A549 (cell line): ENCODE measurements around the gene APCDD1L.

Experiments used
- CTCF ChIP-seq: fragments of >200 bp; sonication (Bioruptor Twin); formaldehyde crosslinking; IDR thresholded peaks from 3 replicates; pipeline ENCODE4 v1.5.1; 2016
- FOSL2 ChIP-seq, 2 experiments: fragments of 450-650 bp in 1 of 2; fragments of >200 bp in 1 of 2; sonication (Bioruptor Twin) in 1 of 2; formaldehyde crosslinking; IDR thresholded peaks; 2 replicates each; pipeline versions ENCODE4 v1.5.0 to v1.6.1; 2016 to 2020; ENCODE audit warnings: mild to moderate bottlenecking in 1 of 2, moderate library complexity in 1 of 2
- HDAC2 ChIP-seq: fragments of 200-600 bp; sonication (generic); IDR thresholded peaks from 2 replicates; pipeline ENCODE4 v1.6.1; 2016
- HOXA7 ChIP-seq: fragments of 250-450 bp; sonication (Bioruptor Pico); IDR thresholded peaks from 2 replicates; pipeline ENCODE4 v1.5.0; 2020; ENCODE audit warnings: mild to moderate bottlenecking, moderate library complexity
- JUN ChIP-seq, 2 experiments: fragments of >200 bp; sonication (Bioruptor Twin); formaldehyde crosslinking; IDR thresholded peaks; 2 replicates in 1 of 2; 3 replicates in 1 of 2; pipeline ENCODE4 v1.6.1; 2016 to 2017
- PBX3 ChIP-seq: IDR thresholded peaks from 2 replicates; pipeline ENCODE4 v1.6.1; 2012
- POLR2A ChIP-seq: IDR thresholded peaks from 2 replicates; pipeline ENCODE4 v1.6.1; 2012; ENCODE audit warnings: mild to moderate bottlenecking, low read length
- RAD21 ChIP-seq, 2 experiments: fragments of >200 bp in 1 of 2; sonication (Bioruptor Twin) in 1 of 2; formaldehyde crosslinking in 1 of 2; IDR thresholded peaks in 1 of 2; conservative IDR thresholded peaks in 1 of 2; 2 replicates in 1 of 2; 3 replicates in 1 of 2; pipeline ENCODE4 v1.6.1; 2012 to 2018; ENCODE audit warnings: inconsistent platforms in 1 of 2
- REST ChIP-seq: fragments of 200-600 bp; sonication (generic); IDR thresholded peaks from 2 replicates; pipeline ENCODE4 v1.6.1; 2016; ENCODE audit warnings: antibody characterized with exemption, mild to moderate bottlenecking, moderate library complexity

- no peak for TF ChIP-seq REST
- no peak for TF ChIP-seq CTCF
- no peak for TF ChIP-seq PBX3
- no peak for TF ChIP-seq FOSL2 (IDR thresholded peaks at IDR 0.05)
- no peak for TF ChIP-seq FOSL2 (CRISPR knock-in tag; IDR thresholded peaks at IDR 0.05)
- TF ChIP-seq RAD21 (conservative IDR thresholded peaks at IDR 0.05 in 1 of 2, IDR thresholded peaks at IDR 0.05 in 1 of 2): no peak
- TF ChIP-seq POLR2A: no peak
- no peak for TF ChIP-seq JUN (IDR thresholded peaks at IDR 0.05)
- no peak for TF ChIP-seq HOXA7 (CRISPR knock-in tag)
- no peak for TF ChIP-seq HDAC2
Observed at GRCh38 chr20:58494923-58495622, 20.1 kb downstream of the APCDD1L start.
